ENCODE measurements around the gene TRIM7.
"Not testable (repeated sequence)": the region's sequence is repeated elsewhere in the genome, so short reads cannot be mapped to it uniquely, and the experiment has no call there.

The TRIM7 gene

DNA sequence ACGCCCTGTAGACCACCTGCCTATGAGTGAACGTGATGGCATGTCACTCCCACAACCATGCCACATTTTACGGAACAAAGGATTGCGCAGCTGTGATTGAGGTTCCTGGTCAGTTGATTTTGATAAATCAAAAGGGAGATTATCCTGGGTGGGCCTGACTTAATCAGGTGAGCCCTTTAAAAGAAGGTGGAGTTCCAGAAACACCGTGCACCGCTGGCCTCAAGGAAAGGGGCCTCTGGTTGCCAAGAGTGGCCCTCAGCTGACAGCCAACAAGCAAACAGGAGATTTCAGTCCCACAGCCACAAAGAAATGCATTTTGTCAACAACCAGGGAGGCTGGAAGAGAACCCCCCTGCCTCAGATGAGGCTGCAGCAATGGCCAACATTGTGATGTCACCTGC is 19.0 kb downstream of the TRIM7 start:
- Histone ChIP-seq H3K36me3 (ENCODE audit: control insufficient read depth, insufficient read depth, low read length) (no peaks in the 10 kb centered on the region), H3K27ac (ENCODE audit: insufficient read depth, low read depth, low read length, poor library complexity, severe bottlenecking) (no peak overlapping the region), H3K27me3 (ENCODE audit: control insufficient read depth, insufficient read depth, low read length, poor library complexity, severe bottlenecking) (peaks cover 22% of the 10 kb centered on the region), H3K4me1 (ENCODE audit: control insufficient read depth, insufficient read depth, low read length) (no peaks in the 10 kb centered on the region), H3K4me3 (ENCODE audit: insufficient read depth, low read depth, low read length) (no peak overlapping the region), H3K9me3 (ENCODE audit: control insufficient read depth, low read length) (no peaks in the 10 kb centered on the region)
- 93 to 94% methylated on average over 6 of the region's 6 CpGs for WGBS, 2 experiments

GRCh38 chr5:181185560-181185959 is 19.4 kb downstream of the TRIM7 start:
- Histone ChIP-seq H3K27ac (ENCODE audit: insufficient read depth, low read depth, low read length, poor library complexity, severe bottlenecking) (no peak overlapping the region), H3K9me3 (ENCODE audit: control insufficient read depth, low read length) (no peaks in the 10 kb centered on the region), H3K4me3 (ENCODE audit: insufficient read depth, low read depth, low read length) (no peak overlapping the region), H3K4me1 (ENCODE audit: control insufficient read depth, insufficient read depth, low read length) (no peaks in the 10 kb centered on the region), H3K36me3 (ENCODE audit: control insufficient read depth, insufficient read depth, low read length) (no peaks in the 10 kb centered on the region), H3K27me3 (ENCODE audit: control insufficient read depth, insufficient read depth, low read length, poor library complexity, severe bottlenecking) (peaks cover 18% of the 10 kb centered on the region)
- WGBS, 2 experiments: 94 to 95% methylated on average over 13 of the region's 13 CpGs

GRCh38 chr5:181184845-181185216 is 20.2 kb downstream of the TRIM7 start:
- Histone ChIP-seq H3K4me1 (ENCODE audit: control insufficient read depth, insufficient read depth, low read length) (no peaks in the 10 kb centered on the region), H3K4me3 (ENCODE audit: insufficient read depth, low read depth, low read length) (no peak overlapping the region), H3K36me3 (ENCODE audit: control insufficient read depth, insufficient read depth, low read length) (no peaks in the 10 kb centered on the region), H3K27ac (ENCODE audit: insufficient read depth, low read depth, low read length, poor library complexity, severe bottlenecking) (no peak overlapping the region), H3K27me3 (ENCODE audit: control insufficient read depth, insufficient read depth, low read length, poor library complexity, severe bottlenecking) (peaks cover 11% of the 10 kb centered on the region), H3K9me3 (ENCODE audit: control insufficient read depth, low read length) (no peaks in the 10 kb centered on the region)
- WGBS, 2 experiments: 92 to 94% methylated on average over 16 of the region's 16 CpGs

- WGBS, 2 experiments: 92 to 94% methylated on average over 12 of the region's 12 CpGs
- no peaks in the 10 kb centered on the region for H3K36me3 ChIP-seq (ENCODE audit: control insufficient read depth, insufficient read depth, low read length)
- no peaks in the 10 kb centered on the region for H3K9me3 ChIP-seq (ENCODE audit: control insufficient read depth, low read length)
- no peak overlapping the region for H3K4me3 ChIP-seq (ENCODE audit: insufficient read depth, low read depth, low read length)
- no peaks in the 10 kb centered on the region for H3K27me3 ChIP-seq (ENCODE audit: control insufficient read depth, insufficient read depth, low read length, poor library complexity, severe bottlenecking)
- no peak overlapping the region for H3K27ac ChIP-seq (ENCODE audit: insufficient read depth, low read depth, low read length, poor library complexity, severe bottlenecking)
- no peaks in the 10 kb centered on the region for H3K4me1 ChIP-seq (ENCODE audit: control insufficient read depth, insufficient read depth, low read length)
These were observed 22.3 kb downstream of the TRIM7 start for GRCh38 chr5:181182651-181183050.

- Histone ChIP-seq H3K4me3 (ENCODE audit: insufficient read depth, low read depth, low read length) (no peak overlapping the region), H3K4me1 (ENCODE audit: control insufficient read depth, insufficient read depth, low read length) (no peaks in the 10 kb centered on the region), H3K36me3 (ENCODE audit: control insufficient read depth, insufficient read depth, low read length) (no peaks in the 10 kb centered on the region), H3K27ac (ENCODE audit: insufficient read depth, low read depth, low read length, poor library complexity, severe bottlenecking) (no peak overlapping the region), H3K9me3 (ENCODE audit: control insufficient read depth, low read length) (no peaks in the 10 kb centered on the region), H3K27me3 (ENCODE audit: control insufficient read depth, insufficient read depth, low read length, poor library complexity, severe bottlenecking) (no peaks in the 10 kb centered on the region)
- WGBS, 2 experiments: 63% methylated on average over 25 of the region's 25 CpGs
These were observed 23.1 kb downstream of the TRIM7 start for GRCh38 chr5:181181650-181182565.

- not testable (repeated sequence) for H3K9me3 ChIP-seq (ENCODE audit: control insufficient read depth, low read length); H3K36me3 ChIP-seq (ENCODE audit: control insufficient read depth, insufficient read depth, low read length); H3K4me3 ChIP-seq (ENCODE audit: insufficient read depth, low read depth, low read length); H3K4me1 ChIP-seq (ENCODE audit: control insufficient read depth, insufficient read depth, low read length); H3K27ac ChIP-seq (ENCODE audit: insufficient read depth, low read depth, low read length, poor library complexity, severe bottlenecking)
- peaks cover 27% of the 10 kb centered on the region for H3K27me3 ChIP-seq (ENCODE audit: control insufficient read depth, insufficient read depth, low read length, poor library complexity, severe bottlenecking)
- 80% methylated on average over 14 of the region's 14 CpGs for WGBS, 2 experiments
These were observed 27.4 kb downstream of the TRIM7 start for GRCh38 chr5:181177559-181177958.

DNA sequence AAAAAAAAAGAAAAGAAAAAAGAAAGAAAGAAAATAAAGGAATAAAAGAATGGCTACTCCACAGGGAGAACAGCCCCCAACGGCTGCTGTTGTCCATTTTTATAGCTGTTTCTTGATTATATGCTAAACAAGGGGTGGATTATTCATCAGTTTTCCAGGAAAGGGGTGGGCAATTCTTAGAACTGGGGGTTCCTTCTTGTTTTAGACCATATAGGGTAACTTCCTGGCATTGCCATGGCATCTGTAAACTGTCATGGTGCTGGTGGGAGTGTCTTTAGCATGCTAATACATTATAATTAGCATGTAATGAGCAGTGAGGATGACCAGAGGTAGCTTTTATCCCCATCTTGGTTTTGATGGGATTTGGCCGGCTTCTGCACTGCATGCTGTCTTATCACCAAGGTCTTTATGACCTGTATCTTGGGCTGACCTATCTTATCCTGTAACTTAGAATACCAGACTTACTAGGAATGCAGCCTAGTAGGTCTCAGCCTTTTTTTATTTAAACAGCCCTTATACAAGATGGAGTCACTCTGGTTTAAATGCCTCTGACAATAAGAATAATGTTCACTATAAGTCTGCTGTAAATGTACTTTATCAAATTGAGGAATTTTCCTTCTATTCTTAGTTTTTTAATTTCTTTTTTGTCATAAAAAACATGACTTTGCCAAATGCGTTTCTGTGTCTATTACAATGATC is 28.6 kb downstream of the TRIM7 start:
- H3K9me3 ChIP-seq (ENCODE audit: control insufficient read depth, low read length): no peaks in the 10 kb centered on the region
- WGBS, 2 experiments: 77 to 85% methylated on average over 3 of the region's 3 CpGs
- no peak overlapping the region for H3K4me3 ChIP-seq (ENCODE audit: insufficient read depth, low read depth, low read length)
- H3K36me3 ChIP-seq (ENCODE audit: control insufficient read depth, insufficient read depth, low read length): no peaks in the 10 kb centered on the region
- no peak overlapping the region for H3K27ac ChIP-seq (ENCODE audit: insufficient read depth, low read depth, low read length, poor library complexity, severe bottlenecking)
- H3K4me1 ChIP-seq (ENCODE audit: control insufficient read depth, insufficient read depth, low read length): no peaks in the 10 kb centered on the region
- peaks cover 39% of the 10 kb centered on the region for H3K27me3 ChIP-seq (ENCODE audit: control insufficient read depth, insufficient read depth, low read length, poor library complexity, severe bottlenecking)

- Histone ChIP-seq H3K9me3 (ENCODE audit: control insufficient read depth, low read length) (no peaks in the 10 kb centered on the region), H3K27me3 (ENCODE audit: control insufficient read depth, insufficient read depth, low read length, poor library complexity, severe bottlenecking) (peaks cover 66% of the 10 kb centered on the region), H3K4me1 (ENCODE audit: control insufficient read depth, insufficient read depth, low read length) (peaks cover 3% of the 10 kb centered on the region), H3K27ac (ENCODE audit: insufficient read depth, low read depth, low read length, poor library complexity, severe bottlenecking) (no peak overlapping the region), H3K4me3 (ENCODE audit: insufficient read depth, low read depth, low read length) (peak overlapping the region; percentile 32), H3K36me3 (ENCODE audit: control insufficient read depth, insufficient read depth, low read length) (no peaks in the 10 kb centered on the region)
- 2% methylated on average over 50 of the region's 50 CpGs for WGBS, 2 experiments
These were observed 31.3 kb downstream of the TRIM7 start for GRCh38 chr5:181173420-181174342.

- Histone ChIP-seq H3K4me3 (ENCODE audit: insufficient read depth, low read depth, low read length) (no peak overlapping the region), H3K27me3 (ENCODE audit: control insufficient read depth, insufficient read depth, low read length, poor library complexity, severe bottlenecking) (peaks cover 72% of the 10 kb centered on the region), H3K36me3 (ENCODE audit: control insufficient read depth, insufficient read depth, low read length) (no peaks in the 10 kb centered on the region), H3K27ac (ENCODE audit: insufficient read depth, low read depth, low read length, poor library complexity, severe bottlenecking) (no peak overlapping the region), H3K9me3 (ENCODE audit: control insufficient read depth, low read length) (no peaks in the 10 kb centered on the region), H3K4me1 (ENCODE audit: control insufficient read depth, insufficient read depth, low read length) (peaks cover 3% of the 10 kb centered on the region)
- 29% methylated on average over 11 of the region's 11 CpGs for WGBS, 2 experiments
These were observed 32.0 kb downstream of the TRIM7 start for GRCh38 chr5:181173027-181173419.

- WGBS, 2 experiments: 45 to 56% methylated on average over 2 of the region's 3 CpGs
- Histone ChIP-seq H3K27ac (ENCODE audit: insufficient read depth, low read depth, low read length, poor library complexity, severe bottlenecking) (no peak overlapping the region), H3K27me3 (ENCODE audit: control insufficient read depth, insufficient read depth, low read length, poor library complexity, severe bottlenecking) (peaks cover 84% of the 10 kb centered on the region), H3K4me3 (ENCODE audit: insufficient read depth, low read depth, low read length) (no peak overlapping the region), H3K36me3 (ENCODE audit: control insufficient read depth, insufficient read depth, low read length) (no peaks in the 10 kb centered on the region), H3K9me3 (ENCODE audit: control insufficient read depth, low read length) (no peaks in the 10 kb centered on the region), H3K4me1 (ENCODE audit: control insufficient read depth, insufficient read depth, low read length) (peaks cover 3% of the 10 kb centered on the region)
These were observed 33.2 kb downstream of the TRIM7 start for GRCh38 chr5:181171782-181172181.
